Fibroblast of skin of right quadriceps (primary cell): ENCODE results near the gene CHST14.
A peak's percentile ranks its signal among the peaks of the same experiment; 100 is the strongest.

Source experiments
- DNase-seq: peaks from one replicate; pipeline ENCODE4 v3.0.0-alpha.2; 2013

CHST14 gene

DNA sequence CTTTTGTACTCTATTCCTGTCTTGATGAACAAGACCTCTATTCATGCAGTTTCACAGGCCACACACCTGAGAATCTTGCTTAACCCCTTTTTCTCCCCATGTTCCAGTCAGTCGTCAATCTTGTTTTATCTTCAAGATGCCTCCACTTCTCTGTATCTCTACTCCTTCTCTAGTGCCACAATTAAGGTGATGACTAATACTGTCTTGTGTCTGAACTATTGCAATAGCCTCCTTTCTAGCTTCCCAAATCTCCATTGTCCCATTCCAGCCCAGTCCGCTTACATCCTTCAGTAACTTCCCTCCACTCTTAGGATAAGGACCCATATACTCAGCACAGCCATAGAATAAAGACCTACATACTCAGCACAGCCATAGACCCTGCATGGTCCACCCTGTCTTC lies 24.7 kb downstream of the CHST14 start:
- no peak for DNase-seq

DNA sequence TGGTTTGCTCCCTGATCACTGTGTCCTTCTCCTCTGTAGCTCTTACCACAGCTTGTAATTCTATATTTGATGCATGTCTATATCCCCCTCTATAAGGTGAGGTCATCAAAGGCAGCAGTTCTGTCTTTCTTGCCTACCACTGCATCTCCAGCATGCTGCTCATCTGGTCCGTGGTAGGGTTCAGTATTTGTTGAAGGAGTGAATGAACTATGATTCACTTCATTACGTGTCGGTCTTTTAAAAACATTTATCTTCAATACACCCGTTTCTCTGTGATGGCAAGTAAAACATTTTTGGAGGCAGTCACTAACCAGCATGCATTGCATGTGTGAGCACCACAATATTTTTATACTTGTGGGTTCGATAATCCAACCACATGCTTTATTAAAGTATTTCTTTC lies 27.6 kb downstream of the CHST14 start:
- peak; percentile 39 for DNase-seq

DNA sequence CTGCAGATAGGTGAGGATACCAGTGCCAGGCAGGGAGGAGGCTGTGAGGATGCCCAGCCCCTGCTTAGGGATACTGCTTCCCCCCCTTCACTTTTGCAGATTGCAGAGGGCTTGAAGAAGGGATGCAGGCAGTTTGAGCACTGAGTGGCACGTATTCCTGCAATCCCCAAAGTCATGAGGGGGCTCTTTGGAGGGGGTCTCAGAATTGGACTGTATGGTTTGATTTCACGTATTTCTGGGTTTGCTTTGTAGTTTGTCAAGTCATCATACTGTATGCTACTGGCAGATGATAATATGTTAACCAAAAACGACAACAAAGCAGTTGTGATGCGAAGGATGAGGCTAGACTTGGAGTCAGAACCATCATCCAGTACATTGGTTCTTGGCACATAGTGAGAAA lies 28.1 kb downstream of the CHST14 start:
- no peak for DNase-seq

DNA sequence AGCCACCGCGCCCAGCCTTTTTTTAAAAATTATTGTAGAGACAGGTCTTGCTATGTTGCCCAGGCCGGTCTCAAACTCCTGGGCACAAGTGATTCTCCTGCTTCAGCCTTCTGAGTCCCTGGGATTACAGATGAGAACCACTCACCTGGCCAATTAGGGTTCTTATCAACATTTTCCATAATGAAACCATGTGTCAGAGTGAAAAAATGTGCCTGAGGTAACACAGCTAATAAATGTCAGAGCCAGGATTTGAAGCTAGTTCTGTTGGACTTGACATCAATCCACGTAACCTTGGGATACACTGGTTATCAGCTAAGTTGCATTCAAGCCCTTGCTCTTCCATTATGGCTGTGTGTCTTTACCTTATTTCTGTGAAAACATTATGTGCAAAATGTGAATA lies 29.1 kb downstream of the CHST14 start:
- no peak for DNase-seq

DNA sequence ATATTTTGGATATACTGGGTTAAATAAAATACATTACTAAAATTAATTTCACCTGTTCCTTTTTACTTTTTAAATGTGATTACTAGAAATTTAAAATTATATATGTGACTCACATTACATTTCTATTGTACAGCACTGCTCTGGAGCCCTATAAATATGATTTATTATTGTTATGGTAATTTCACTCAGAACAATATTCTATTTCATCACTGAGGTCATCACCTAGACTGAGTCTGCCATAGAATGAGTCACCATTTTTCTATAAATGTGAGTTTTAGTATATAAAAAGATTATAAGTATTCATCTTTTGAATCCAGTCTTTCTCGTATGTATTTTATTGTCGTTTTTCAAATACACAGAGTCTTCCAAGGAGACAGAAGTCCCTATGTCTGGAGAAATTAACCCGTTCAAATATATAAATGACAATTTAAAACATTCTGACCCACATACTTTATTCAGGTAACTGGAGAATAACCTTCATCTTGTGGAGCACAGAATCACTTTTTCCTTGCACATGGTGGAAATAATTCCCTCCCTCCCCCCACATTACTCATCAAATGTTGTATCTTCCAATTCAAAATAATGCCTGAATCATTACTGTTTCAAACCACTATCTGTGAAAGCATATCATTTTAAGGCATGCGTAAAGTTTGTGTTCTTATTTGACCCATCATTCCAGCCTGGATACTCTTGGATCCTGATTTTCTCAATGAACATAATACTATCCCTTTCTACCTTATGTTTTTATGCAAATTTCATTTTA lies 30.0 kb downstream of the CHST14 start:
- DNase-seq = peak; percentile 43

DNA sequence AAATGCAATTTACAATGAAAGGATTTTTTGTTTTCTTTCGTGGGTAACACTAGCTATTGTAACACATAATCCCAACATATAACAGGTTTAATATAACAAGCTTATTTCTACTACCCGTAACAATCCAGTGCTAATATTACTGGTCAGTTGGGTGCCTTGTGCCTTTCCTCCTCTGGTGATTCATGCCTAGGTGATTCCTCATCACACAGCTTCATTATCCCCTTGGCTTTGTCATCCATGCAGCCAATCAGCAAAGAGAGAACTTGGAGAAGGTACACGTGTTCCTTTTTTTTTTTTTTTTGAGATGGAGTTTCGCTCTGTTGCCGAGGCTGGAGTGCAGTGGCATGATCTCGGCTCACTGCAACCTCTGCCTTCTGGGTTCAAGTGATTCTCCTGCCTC lies 30.7 kb downstream of the CHST14 start:
- DNase-seq = no peak

DNA sequence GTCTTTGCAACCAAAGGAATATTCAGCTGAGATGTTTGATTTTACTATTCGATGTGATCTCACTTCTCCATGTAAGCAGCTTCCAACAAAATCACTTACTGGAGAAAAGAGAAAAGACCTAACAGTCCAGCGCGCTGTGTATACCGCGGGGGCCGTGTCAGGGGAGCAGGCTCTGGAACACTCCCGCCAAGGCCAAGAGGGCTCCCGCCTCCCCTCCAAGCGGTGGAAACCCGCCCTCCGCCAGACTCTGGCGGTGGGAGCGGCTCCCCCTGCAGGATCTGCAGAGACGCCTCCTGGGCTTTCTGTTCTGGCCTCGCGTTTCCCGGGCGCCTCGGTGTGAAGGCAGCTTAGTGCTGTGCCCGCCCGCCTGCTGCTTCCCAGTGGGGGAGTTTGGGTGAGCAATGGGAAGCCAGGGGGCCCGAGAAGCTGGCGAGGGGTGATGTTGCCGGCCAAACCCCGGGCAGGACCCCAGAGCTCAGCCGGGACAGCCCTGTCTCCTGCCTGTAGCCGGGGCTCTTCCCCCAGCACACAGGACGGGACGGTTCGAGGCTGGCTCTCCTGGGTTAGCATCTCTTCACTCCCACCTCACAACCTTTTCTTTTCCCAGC lies 36.3 kb downstream of the CHST14 start:
- peak; percentile 63 for DNase-seq

DNA sequence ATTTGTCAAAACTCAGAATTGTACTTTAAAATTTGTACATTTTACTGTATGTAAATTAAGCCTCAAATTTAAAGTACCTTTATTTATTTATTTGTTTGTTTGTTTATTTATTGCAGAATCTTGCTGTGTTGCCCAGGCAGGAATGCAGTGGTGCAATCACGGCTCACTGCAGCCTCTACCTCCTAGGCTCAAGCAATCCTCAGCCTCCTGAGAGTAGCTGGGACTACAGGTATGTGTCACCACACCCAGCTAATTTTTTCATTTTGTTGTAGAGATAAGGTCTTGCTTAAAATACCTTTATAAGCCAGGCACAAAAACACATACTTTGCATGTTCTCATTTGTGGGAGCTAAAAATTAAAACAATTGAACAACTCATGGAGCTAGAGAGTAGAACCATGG lies 37.4 kb downstream of the CHST14 start:
- no peak for DNase-seq

DNA sequence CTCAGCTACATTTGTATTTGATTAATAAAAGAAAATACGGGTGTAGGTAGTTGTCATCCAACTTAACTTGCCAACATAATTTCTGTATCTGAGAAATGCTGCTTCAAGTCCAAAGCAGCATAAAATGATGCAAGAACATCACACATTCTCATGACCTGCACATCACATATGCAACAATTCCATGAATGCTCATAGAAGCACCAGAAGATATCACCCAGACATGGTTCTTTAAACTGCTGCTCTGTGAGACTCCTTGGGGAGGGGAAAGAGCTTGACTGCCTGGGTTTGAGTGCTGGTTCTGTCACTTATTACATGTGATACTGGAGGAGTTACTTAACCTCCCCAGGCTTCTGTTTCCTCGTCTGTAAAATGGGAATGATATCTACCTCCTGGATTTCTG lies 39.4 kb downstream of the CHST14 start:
- DNase-seq = no peak

DNA sequence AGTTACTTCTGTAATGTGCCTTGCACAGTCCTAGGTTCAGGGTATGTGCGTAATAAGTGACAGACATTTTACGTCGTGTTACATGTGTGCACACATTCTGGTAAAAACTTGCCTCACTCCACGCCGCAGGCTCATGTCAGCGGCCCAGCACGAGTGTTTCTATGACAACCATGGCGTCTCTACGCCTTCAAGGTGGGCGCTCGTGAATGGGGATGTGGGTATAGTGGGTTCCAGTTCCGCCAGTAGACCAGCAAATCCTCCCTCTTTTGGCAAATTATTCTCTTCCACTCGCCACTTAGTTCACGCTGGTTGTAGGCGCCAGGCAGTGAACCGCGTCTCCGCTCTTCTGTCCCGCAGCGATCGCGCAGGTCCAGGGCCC lies 40.3 kb downstream of the CHST14 start:
- DNase-seq = no peak

DNA sequence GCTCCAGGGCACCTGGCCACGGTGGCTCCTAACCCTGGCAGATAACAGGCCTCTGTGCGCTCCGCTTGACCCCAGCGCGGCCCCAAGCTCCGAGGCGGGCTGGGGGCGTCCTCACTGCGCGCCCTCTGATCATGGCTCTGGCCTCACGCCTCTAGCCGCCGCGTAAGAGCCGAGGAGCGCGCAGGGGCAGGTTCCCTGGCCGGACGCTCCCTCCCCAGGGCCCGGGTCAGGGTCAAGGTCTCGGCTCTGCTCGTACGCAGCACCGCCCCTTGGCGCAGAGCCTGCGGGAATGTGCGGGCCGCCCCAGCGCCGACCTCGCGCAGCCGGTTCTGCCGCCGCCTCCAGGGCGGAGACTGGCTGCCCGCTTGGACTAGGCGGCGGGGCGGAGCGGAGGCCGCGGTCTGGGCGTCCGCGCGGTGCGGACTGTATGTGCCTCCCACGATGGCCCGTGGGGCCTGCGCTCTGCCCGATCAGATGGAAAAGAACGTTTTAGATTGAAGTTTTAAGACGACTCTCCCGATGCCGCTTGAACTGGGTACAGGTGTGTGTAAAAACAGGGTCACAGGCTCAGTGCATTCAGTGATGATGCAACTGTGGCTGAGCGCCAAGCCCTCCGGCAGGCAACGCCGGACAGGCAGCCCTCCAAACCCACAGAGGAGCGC lies 40.8 kb downstream of the CHST14 start:
- DNase-seq = no peak

DNA sequence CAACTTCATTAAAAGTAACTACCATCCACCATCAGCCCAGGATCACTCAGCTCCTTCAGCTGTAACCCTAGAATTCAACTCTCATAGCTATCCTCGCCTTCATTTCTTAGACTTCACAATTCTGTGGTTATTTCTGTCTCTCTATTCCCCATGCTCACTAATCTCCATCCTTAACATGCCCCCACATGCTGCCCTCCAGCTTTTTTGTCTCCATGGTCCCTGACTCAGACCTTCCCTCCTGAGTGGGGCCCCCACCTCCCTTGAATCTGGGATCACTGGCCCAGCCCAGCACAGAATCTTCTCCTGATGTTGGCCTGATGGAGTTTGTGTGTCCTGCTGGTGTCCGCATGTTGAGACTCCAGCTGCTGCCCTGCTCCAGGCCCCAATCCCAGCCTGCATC lies 41.7 kb downstream of the CHST14 start:
- no peak for DNase-seq

DNA sequence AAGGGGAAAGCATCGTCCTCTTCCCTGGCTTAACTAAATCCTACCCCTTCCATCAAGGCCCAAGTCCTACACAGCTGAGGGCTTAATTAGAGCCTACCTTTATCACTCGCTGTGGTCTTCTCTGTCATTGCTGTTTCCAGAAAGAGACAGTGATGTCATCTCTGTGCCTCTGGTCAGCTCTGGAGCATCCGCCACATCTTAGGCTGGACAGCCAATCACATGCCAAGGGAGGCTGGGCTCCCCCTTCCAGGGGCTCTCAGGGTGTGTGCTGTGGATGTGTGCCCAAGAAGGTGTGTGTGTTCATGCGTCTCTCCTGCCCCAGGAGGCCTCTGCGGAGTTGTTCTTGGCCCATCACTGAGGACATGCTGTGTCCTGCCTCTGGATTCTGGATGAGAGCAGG lies 42.8 kb downstream of the CHST14 start:
- no peak for DNase-seq

DNA sequence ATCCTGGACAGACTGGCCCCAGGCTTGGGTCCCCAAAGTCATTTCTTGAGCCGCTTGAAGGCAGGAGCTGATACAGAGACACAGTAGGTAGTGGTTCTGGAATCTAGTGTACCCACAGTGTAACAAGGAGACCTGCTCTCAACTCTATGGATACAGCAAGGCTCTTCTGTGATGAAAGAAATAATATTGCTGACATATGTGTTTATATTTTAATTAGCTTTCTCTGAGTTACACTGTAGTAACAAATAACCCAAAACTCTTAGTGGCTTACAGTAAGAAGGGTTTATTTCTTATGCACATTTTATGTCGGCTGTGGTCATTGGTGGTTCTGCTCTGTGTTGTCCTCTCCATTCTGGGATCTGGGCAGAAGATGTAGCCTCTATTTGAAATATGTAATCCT lies 45.5 kb downstream of the CHST14 start:
- DNase-seq = no peak
